ENCODE data around the gene C1orf87.

The C1orf87 gene, protein sequence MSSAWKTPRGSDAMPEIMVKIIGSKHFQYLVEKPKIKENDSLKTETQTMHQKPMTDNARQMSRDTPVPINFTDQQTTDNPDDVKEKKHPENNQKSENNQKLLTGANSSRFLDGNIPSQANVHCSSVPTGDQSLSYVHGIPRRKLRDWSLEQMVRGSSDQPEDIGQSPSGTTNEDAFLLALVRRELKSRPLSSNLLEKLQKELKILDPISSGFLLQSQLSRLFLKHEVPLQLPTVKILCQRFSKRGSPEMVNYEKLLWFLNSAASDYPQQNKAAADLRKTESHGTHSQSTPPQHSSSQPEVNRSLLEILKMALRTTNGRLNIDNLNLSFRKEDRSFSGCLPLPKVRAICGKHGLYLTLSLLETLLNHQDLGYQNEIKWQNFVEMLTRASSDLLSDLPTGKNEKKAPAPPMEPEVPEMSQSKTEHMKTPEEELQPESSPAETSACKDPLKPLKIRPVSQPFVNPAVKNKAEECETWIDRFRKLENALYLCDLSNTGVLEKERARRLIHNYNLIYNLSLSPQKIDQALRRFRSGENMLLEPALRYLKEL

DNA sequence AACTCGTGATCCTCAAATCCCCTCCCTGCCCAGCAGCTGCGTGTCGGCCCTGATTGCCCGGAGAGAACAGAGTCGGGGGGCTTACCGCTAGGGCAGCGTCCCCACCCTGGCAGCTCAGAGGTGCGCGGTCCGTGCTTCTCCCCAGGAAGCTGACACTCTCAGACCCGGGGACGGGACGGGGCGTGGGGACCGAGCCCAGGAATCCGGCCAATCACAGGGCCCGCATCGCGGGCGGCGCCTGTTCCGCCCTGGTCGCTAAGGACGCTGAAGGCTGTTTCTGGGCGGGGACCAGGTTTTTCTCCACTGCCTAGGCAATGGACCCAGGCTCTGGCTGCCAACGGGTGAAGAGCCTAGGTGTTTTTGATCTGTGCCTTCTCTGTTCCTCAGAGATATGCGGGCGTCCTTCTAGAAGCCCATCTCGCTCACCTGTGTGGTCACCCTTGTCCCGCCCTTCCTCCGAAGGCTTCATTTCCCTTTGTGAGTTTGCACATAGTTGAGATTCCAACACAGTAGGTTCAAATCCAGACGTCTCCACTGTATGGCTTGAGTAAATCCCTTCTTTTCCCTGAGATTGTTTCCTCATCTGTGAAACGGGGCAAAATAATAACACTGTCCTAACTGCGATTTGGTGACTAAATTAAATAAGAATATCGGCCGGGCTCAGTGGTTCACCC lies at the start of gene C1orf87:
TSS of gene C1orf87 (minus strand) at position 166 of the 674 bp plus-strand sequence. CDS start 1,127 bp downstream, outside the sequence.
- FAIRE-seq = no peak
- DNase-seq (ENCODE audit: insufficient read length, low spot score) = no peak
- TF ChIP-seq, protein P1, sequence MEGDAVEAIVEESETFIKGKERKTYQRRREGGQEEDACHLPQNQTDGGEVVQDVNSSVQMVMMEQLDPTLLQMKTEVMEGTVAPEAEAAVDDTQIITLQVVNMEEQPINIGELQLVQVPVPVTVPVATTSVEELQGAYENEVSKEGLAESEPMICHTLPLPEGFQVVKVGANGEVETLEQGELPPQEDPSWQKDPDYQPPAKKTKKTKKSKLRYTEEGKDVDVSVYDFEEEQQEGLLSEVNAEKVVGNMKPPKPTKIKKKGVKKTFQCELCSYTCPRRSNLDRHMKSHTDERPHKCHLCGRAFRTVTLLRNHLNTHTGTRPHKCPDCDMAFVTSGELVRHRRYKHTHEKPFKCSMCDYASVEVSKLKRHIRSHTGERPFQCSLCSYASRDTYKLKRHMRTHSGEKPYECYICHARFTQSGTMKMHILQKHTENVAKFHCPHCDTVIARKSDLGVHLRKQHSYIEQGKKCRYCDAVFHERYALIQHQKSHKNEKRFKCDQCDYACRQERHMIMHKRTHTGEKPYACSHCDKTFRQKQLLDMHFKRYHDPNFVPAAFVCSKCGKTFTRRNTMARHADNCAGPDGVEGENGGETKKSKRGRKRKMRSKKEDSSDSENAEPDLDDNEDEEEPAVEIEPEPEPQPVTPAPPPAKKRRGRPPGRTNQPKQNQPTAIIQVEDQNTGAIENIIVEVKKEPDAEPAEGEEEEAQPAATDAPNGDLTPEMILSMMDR (IDR thresholded peaks at IDR 0.05; ENCODE audit: insufficient read depth, missing control alignments) = no peak

DNA sequence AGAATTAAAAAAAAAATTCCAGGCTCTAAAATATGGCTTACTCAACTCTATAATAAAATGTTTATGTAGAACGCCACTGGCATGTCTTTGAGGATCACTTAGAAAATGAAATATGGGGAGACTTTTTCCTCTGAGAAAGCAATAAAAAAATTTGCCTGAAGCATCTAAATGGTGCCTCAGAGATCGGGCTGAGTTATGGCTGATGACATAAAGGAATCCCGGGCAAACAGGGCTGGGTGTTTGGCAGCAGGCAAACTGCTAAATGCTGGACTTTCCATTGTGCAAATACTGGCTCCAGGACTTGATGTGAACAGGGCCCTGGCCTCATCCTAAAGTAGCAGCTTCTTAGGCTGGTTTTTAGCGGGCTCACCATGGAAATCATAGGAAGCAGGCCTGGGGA lies 44.5 kb upstream of the C1orf87 start:
- TF ChIP-seq, protein P1 (IDR thresholded peaks at IDR 0.05; ENCODE audit: insufficient read depth, missing control alignments) = no peak
- DNase-seq (ENCODE audit: insufficient read length, low spot score) (no peak), FAIRE-seq (no peak)

DNA sequence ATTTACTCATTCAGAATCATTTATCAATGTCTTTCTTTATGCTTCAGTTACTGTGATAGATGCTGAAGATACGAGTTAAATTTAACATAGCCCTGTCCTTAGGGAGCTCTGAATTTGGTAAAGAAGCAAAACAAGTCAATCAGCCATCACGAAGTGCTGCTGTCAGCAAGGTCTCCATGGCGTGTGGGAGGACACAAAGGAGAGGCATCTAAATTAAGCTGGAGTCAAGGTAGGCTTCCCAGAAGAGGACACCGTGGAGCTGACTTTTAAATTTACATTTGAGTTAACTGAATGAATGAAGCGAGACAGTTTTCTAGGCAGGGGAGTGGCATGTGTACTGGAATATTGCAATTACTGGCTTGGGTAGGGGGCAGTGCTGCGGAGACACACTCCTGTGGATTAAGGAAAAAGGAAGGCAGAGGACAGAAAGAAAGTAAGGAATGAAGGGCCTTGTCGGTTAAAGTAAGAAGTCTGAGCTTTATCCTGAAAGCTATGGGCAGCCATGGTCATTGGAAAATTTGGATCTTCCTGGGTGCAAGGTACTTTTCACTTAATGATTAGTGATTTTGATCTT lies 41.3 kb upstream of the C1orf87 start:
- TF ChIP-seq, protein P1 (IDR thresholded peaks at IDR 0.05; ENCODE audit: insufficient read depth, missing control alignments) = no peak
- FAIRE-seq (no peak), DNase-seq (ENCODE audit: insufficient read length, low spot score) (no peak)

DNA sequence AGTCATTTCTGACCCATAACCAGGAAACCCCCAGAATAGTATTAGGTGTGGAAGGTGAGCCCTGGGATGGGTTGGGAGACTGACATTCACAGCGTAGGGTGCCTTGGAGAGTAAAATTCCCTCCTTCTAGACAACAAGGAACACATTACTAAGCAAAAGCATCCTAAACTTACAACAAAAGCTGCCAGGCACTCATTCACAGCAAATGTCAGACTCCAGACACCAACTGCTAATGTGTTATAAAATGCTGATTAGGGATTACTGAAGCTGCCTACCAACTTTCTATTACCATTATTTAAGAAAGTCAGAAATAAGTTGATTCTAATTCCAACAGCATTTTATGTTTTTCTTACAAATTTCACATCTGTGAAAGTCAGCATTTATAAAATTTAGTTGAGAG lies 40.0 kb upstream of the C1orf87 start:
- TF ChIP-seq, protein P1 (IDR thresholded peaks at IDR 0.05; ENCODE audit: insufficient read depth, missing control alignments) = no peak
- no peak for FAIRE-seq
- DNase-seq (ENCODE audit: insufficient read length, low spot score) = no peak

DNA sequence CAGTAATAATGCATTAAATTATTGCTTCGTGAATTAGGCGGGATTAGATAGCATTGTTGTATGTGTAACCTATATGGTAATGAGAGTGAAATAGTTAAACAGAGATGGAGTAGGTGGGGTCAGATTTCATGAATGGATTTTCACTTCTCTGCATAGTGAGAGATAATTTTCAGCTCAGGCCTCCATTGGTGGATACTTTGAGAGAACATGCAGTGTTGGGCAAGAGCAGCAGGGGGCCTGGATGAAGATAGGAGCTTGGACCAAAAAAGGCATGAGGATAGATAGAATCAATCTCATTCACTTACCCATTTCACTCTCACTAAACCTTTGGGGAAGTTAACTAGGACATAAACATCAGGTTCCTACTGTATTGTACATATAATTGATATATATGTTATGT lies 39.5 kb upstream of the C1orf87 start:
- TF ChIP-seq, protein P1 (IDR thresholded peaks at IDR 0.05; ENCODE audit: insufficient read depth, missing control alignments) = no peak
- no peak for DNase-seq (ENCODE audit: insufficient read length, low spot score)
- no peak for FAIRE-seq

DNA sequence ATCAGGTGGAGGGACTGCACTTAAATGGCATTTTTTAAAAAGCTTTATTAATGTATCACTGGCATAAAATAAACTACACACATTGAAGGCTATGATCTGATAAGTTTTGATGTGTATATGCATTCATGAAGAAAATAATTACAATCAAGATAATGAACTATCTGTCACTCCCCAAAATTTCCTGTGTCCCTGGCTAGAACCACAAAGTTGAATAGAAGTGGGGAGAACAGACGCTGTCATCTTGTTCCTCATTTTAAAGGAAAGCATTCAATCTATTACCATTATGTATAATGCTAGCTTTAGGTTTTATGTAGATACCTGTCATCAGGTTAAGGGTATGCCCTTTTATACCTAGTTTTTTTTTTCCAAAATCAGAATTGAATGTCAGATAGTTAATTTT lies 38.1 kb upstream of the C1orf87 start:
- FAIRE-seq (no peak), DNase-seq (ENCODE audit: insufficient read length, low spot score) (no peak)
- TF ChIP-seq, protein P1 (IDR thresholded peaks at IDR 0.05; ENCODE audit: insufficient read depth, missing control alignments) = no peak

Measured in D721Med (cell line).